HepG2 (cell line): ENCODE data around the gene KCTD5. TPM values are rescaled to one million over a fixed set of nuclear protein-coding genes. Genes with fewer than 3 reads are reported as not detected.
A peak's percentile ranks its signal among the peaks of the same experiment; 100 is the strongest.

Experiments
- KAT8 ChIP-seq: IDR thresholded peaks from 2 replicates; pipeline ENCODE4 v1.6.1; 2016; ENCODE audit warnings: missing genetic modification reagents, missing compliant biosample characterization
- KDM4B ChIP-seq: sonication (generic); formaldehyde crosslinking; IDR thresholded peaks from 2 replicates; pipeline ENCODE4 v1.4.0; 2020; ENCODE audit warnings: missing genetic modification reagents
- MAZ ChIP-seq, 2 experiments: sonication (generic) in 1 of 2; formaldehyde crosslinking in 1 of 2; IDR thresholded peaks; 2 replicates each; pipeline versions ENCODE4 v1.5.0 to v1.6.1; 2012 to 2020; ENCODE audit warnings: low read depth in 2 of 2, mild to moderate bottlenecking in 2 of 2, borderline replicate concordance in 1 of 2, improper control_type of control experiment in 1 of 2, low read length in 1 of 2, missing genetic modification reagents in 1 of 2, moderate library complexity in 1 of 2
- MXI1 ChIP-seq: IDR thresholded peaks from 3 replicates; pipeline ENCODE4 v1.6.1; 2012; ENCODE audit warnings: low read depth, low read length, inconsistent platforms, borderline replicate concordance
- MYC ChIP-seq: sonication (generic); formaldehyde crosslinking; IDR thresholded peaks from 2 replicates; pipeline ENCODE4 v1.9.0; 2021; ENCODE audit warnings: missing genetic modification reagents, borderline replicate concordance
- PHF20 ChIP-seq: sonication (generic); formaldehyde crosslinking; IDR thresholded peaks from 2 replicates; pipeline ENCODE4 v1.5.0; 2020; ENCODE audit warnings: mild to moderate bottlenecking, missing genetic modification reagents
- POLR2G ChIP-seq: fragments of 200-400 bp; formaldehyde crosslinking; IDR thresholded peaks from 2 replicates; pipeline ENCODE4 v1.6.1; 2018; ENCODE audit warnings: mild to moderate bottlenecking, low read depth, low read length, moderate library complexity
- SPEN ChIP-seq: sonication (generic); formaldehyde crosslinking; IDR thresholded peaks from 2 replicates; pipeline ENCODE4 v1.5.1; 2020; ENCODE audit warnings: low read depth, mild to moderate bottlenecking, missing genetic modification reagents
- TAF15 ChIP-seq: fragments of 200-400 bp; formaldehyde crosslinking; IDR thresholded peaks from one replicate; pipeline ENCODE4 v1.6.1; 2018; ENCODE audit warnings: mild to moderate bottlenecking, low read depth, low read length; ENCODE audit not compliant: poor library complexity, severe bottlenecking
- ZNF33B ChIP-seq: sonication (generic); formaldehyde crosslinking; IDR thresholded peaks from 2 replicates; pipeline ENCODE4 v1.5.1; 2020; ENCODE audit warnings: mild to moderate bottlenecking, missing genetic modification reagents
- ZNF761 ChIP-seq: sonication (generic); formaldehyde crosslinking; conservative IDR thresholded peaks from 2 replicates; pipeline ENCODE4 v1.4.0; 2020; ENCODE audit warnings: mild to moderate bottlenecking, missing genetic modification reagents
- ZNF788 ChIP-seq: sonication (generic); formaldehyde crosslinking; IDR thresholded peaks from 2 replicates; pipeline ENCODE4 v1.5.0; 2020; ENCODE audit warnings: mild to moderate bottlenecking, missing genetic modification reagents, borderline replicate concordance
- ZNF83 ChIP-seq: sonication (generic); formaldehyde crosslinking; IDR thresholded peaks from 2 replicates; pipeline ENCODE4 v1.4.0; 2020; ENCODE audit warnings: missing genetic modification reagents, mild to moderate bottlenecking, borderline replicate concordance
- polyA plus RNA-seq, 8 experiments: library from polyadenylated mRNA; depleted of rRNA in 3 of 8; stranded (reverse) in 7 of 8; unstranded in 1 of 8; fragments of >200 nt; fragmentation: Illumina TruSeq in 4 of 8; extraction: Trizol in 4 of 8; gene quantifications; 2 replicates each; pipeline versions ENCODE4 v1.2.1 to v1.2.3, GENCODE V29; 2011 to 2016; ENCODE audit warnings: low read depth in 4 of 8, missing spikeins in 1 of 8, mixed read lengths in 1 of 8; ENCODE audit not compliant: insufficient read depth in 1 of 8
- total RNA-seq, 5 experiments: library from RNA; depleted of rRNA; stranded (reverse); fragments of >200 nt; fragmentation: Illumina TruSeq; extraction: Trizol; gene quantifications; 2 replicates each; pipeline ENCODE4 v1.2.3, GENCODE V29; 2016; ENCODE audit warnings: low read depth in 1 of 5
- TF ChIP-seq, protein P1 (sequence below): sonication (generic); formaldehyde crosslinking; IDR thresholded peaks from 2 replicates; pipeline ENCODE4 v1.4.0; 2020; ENCODE audit warnings: mild to moderate bottlenecking, missing genetic modification reagents
- TF ChIP-seq, protein P2 (sequence below): sonication (generic); formaldehyde crosslinking; IDR thresholded peaks from 2 replicates; pipeline ENCODE4 v1.5.0; 2020; ENCODE audit warnings: mild to moderate bottlenecking, missing genetic modification reagents
- TF ChIP-seq, protein P3 (sequence below): IDR thresholded peaks from 2 replicates; pipeline ENCODE4 v1.6.1; 2018; ENCODE audit warnings: missing genetic modification reagents, mild to moderate bottlenecking, missing compliant biosample characterization
- TF ChIP-seq, protein P4 (sequence below): sonication (generic); formaldehyde crosslinking; IDR thresholded peaks from 2 replicates; pipeline ENCODE4 v1.5.1; 2020; ENCODE audit warnings: mild to moderate bottlenecking, moderate library complexity, missing genetic modification reagents
- TF ChIP-seq, protein P5 (sequence below): sonication (generic); formaldehyde crosslinking; IDR thresholded peaks from 2 replicates; pipeline ENCODE4 v1.5.0; 2020; ENCODE audit warnings: missing genetic modification reagents, mild to moderate bottlenecking, borderline replicate concordance

The KCTD5 gene
- total and polyA plus RNA-seq, 2 of the 13 experiments (the other 11 are each of a cell fraction or from before 2014, with no cell fraction given), result 25.4 to 29.8 TPM

DNA sequence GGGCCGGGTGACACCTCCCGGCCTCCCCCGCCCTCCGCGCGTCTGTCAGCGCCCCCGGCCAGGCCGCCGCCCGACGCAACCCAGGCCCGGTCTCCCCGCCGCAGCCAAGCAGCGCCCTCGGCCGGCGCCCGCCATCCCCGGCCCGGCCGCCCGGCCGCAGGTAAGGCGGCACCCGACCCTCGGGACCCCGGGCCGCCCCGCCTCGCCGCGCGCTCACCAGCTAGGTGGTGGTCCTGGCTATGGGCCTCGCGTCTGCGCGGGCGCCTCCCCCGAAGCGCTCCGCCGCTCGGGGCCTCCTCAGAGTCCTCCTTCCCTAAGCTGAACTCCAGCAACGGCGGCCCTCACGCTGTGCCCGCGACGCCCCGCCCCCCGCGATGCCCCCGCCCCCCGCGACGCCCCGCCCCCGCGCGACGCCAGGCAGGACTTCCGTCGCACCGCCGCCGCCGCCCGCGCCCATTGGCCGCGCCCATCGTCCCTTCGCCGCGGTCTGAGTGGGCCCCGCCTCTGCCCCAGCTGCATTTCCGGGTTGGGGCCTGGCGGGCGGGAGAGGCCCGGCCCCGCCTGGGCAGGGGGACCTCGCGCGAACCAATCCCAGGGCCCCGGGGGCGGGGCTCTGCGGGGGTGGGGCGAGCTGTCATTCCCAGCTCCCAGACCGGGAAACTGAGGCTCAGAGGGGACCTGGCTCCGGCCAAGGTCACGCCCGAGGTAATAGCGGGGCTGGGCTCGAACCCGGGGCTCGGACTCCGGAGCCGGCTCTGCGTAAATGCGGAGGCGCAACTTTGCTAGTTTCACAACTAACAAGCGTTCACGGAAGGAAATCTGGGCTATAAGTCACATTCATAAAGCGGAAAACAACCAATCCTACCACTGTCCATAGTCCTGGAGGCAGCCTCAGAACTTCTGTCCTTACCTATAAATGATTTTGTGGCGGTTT is 9.0 kb upstream of the KCTD5 start (continued):
- TF ChIP-seq, protein P1, sequence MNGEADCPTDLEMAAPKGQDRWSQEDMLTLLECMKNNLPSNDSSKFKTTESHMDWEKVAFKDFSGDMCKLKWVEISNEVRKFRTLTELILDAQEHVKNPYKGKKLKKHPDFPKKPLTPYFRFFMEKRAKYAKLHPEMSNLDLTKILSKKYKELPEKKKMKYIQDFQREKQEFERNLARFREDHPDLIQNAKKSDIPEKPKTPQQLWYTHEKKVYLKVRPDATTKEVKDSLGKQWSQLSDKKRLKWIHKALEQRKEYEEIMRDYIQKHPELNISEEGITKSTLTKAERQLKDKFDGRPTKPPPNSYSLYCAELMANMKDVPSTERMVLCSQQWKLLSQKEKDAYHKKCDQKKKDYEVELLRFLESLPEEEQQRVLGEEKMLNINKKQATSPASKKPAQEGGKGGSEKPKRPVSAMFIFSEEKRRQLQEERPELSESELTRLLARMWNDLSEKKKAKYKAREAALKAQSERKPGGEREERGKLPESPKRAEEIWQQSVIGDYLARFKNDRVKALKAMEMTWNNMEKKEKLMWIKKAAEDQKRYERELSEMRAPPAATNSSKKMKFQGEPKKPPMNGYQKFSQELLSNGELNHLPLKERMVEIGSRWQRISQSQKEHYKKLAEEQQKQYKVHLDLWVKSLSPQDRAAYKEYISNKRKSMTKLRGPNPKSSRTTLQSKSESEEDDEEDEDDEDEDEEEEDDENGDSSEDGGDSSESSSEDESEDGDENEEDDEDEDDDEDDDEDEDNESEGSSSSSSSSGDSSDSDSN (CRISPR knock-in tag), result peak; percentile 56; the same call in 1 of the 2 replicates
- TF ChIP-seq, protein P2, sequence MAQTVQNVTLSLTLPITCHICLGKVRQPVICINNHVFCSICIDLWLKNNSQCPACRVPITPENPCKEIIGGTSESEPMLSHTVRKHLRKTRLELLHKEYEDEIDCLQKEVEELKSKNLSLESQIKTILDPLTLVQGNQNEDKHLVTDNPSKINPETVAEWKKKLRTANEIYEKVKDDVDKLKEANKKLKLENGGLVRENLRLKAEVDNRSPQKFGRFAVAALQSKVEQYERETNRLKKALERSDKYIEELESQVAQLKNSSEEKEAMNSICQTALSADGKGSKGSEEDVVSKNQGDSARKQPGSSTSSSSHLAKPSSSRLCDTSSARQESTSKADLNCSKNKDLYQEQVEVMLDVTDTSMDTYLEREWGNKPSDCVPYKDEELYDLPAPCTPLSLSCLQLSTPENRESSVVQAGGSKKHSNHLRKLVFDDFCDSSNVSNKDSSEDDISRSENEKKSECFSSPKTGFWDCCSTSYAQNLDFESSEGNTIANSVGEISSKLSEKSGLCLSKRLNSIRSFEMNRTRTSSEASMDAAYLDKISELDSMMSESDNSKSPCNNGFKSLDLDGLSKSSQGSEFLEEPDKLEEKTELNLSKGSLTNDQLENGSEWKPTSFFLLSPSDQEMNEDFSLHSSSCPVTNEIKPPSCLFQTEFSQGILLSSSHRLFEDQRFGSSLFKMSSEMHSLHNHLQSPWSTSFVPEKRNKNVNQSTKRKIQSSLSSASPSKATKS (CRISPR knock-in tag), result no peak
- TF ChIP-seq, protein P3, sequence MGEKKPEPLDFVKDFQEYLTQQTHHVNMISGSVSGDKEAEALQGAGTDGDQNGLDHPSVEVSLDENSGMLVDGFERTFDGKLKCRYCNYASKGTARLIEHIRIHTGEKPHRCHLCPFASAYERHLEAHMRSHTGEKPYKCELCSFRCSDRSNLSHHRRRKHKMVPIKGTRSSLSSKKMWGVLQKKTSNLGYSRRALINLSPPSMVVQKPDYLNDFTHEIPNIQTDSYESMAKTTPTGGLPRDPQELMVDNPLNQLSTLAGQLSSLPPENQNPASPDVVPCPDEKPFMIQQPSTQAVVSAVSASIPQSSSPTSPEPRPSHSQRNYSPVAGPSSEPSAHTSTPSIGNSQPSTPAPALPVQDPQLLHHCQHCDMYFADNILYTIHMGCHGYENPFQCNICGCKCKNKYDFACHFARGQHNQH, result 0 out of 2 replicates have a peak, but pooled peaks have one; percentile 22
- TF ChIP-seq, protein P4, sequence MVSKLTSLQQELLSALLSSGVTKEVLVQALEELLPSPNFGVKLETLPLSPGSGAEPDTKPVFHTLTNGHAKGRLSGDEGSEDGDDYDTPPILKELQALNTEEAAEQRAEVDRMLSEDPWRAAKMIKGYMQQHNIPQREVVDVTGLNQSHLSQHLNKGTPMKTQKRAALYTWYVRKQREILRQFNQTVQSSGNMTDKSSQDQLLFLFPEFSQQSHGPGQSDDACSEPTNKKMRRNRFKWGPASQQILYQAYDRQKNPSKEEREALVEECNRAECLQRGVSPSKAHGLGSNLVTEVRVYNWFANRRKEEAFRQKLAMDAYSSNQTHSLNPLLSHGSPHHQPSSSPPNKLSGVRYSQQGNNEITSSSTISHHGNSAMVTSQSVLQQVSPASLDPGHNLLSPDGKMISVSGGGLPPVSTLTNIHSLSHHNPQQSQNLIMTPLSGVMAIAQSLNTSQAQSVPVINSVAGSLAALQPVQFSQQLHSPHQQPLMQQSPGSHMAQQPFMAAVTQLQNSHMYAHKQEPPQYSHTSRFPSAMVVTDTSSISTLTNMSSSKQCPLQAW (CRISPR knock-in tag), result no peak
- TF ChIP-seq MYC (peak; percentile 26; the same call in 1 of the 2 replicates), POLR2G (peak; percentile 53; the same call in 1 of the 2 replicates), KAT8 (CRISPR knock-in tag) (peak; percentile 75), MAZ (IDR thresholded peaks at IDR 0.05; ENCODE audit: borderline replicate concordance, low read depth, low read length) (peak; percentile 75; the same call in 1 of the 2 replicates), MAZ (CRISPR knock-in tag; IDR thresholded peaks at IDR 0.05; ENCODE audit: low read depth) (peak; percentile 46), TAF15 (no peak), PHF20 (CRISPR knock-in tag) (peak; percentile 58; the same call in 1 of the 2 replicates), ZNF33B (CRISPR knock-in tag) (no peak), ZNF761 (no peak), ZNF788 (CRISPR knock-in tag) (no peak), KDM4B (CRISPR knock-in tag) (no peak), ZNF83 (no peak), MXI1 (peak; percentile 54; the same call in 1 of the 3 replicates), SPEN (CRISPR knock-in tag) (peak; percentile 65; the same call in 1 of the 2 replicates)
- TF ChIP-seq, protein P5, sequence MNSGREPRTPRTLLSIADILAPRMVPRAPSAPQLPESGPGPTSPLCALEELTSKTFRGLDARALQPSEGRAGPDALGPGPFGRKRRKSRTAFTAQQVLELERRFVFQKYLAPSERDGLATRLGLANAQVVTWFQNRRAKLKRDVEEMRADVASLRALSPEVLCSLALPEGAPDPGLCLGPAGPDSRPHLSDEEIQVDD (CRISPR knock-in tag), result no peak
